Measurements from ENCODE around the gene GPATCH3.

- TF ChIP-seq CTCF (IDR thresholded peaks at IDR 0.05) (no peak), POLR2A (IDR thresholded peaks at IDR 0.05) (no peak)
Measured at GRCh38 chr1:26909951-26910342, 9.7 kb upstream of the GPATCH3 start.

Data from thyroid gland (tissue), 4 donors.